IMR-90 (cell line): ENCODE measurements around the gene CFAP221.

Source experiments
- CEBPB ChIP-seq: IDR thresholded peaks from 2 replicates; pipeline ENCODE4 v1.6.1; 2012; ENCODE audit warnings: low read depth, low read length, improper control_type of control experiment
- CHD1 ChIP-seq: IDR thresholded peaks from 2 replicates; pipeline ENCODE4 v1.6.1; 2012; ENCODE audit warnings: low read depth, low read length, improper control_type of control experiment
- ELK1 ChIP-seq: fragments of 150-350 bp; IDR thresholded peaks from 2 replicates; pipeline ENCODE4 v1.6.1; 2016; ENCODE audit warnings: low read depth, mild to moderate bottlenecking, low read length, moderate library complexity, borderline replicate concordance
- FOS ChIP-seq: fragments of 150-350 bp; IDR thresholded peaks from 2 replicates; pipeline ENCODE4 v1.6.1; 2016; ENCODE audit warnings: low read depth, low read length
- MXI1 ChIP-seq: IDR thresholded peaks from 2 replicates; pipeline ENCODE4 v1.6.1; 2012; ENCODE audit warnings: low read depth, mild to moderate bottlenecking, low read length, moderate library complexity, borderline replicate concordance
- POLR2A ChIP-seq: IDR thresholded peaks from 2 replicates; pipeline ENCODE4 v1.6.1; 2012; ENCODE audit warnings: mild to moderate bottlenecking, low read depth, low read length
- RAD21 ChIP-seq: IDR thresholded peaks from 2 replicates; pipeline ENCODE4 v1.6.1; 2012; ENCODE audit warnings: low read length, improper control_type of control experiment
- RCOR1 ChIP-seq: IDR thresholded peaks from 2 replicates; pipeline ENCODE4 v1.6.1; 2012; ENCODE audit warnings: mild to moderate bottlenecking, low read length, improper control_type of control experiment; ENCODE audit not compliant: insufficient replicate concordance
- USF2 ChIP-seq: fragments of 150-350 bp; IDR thresholded peaks from 2 replicates; pipeline ENCODE4 v1.6.1; 2017; ENCODE audit warnings: mild to moderate bottlenecking, antibody characterized with exemption, low read length, low read depth
- TF ChIP-seq, protein P1 (sequence below): conservative IDR thresholded peaks from 2 replicates; pipeline ENCODE4 v1.5.1; 2012; ENCODE audit warnings: mild to moderate bottlenecking, low read depth, low read length, improper control_type of control experiment

- TF ChIP-seq, protein P1, sequence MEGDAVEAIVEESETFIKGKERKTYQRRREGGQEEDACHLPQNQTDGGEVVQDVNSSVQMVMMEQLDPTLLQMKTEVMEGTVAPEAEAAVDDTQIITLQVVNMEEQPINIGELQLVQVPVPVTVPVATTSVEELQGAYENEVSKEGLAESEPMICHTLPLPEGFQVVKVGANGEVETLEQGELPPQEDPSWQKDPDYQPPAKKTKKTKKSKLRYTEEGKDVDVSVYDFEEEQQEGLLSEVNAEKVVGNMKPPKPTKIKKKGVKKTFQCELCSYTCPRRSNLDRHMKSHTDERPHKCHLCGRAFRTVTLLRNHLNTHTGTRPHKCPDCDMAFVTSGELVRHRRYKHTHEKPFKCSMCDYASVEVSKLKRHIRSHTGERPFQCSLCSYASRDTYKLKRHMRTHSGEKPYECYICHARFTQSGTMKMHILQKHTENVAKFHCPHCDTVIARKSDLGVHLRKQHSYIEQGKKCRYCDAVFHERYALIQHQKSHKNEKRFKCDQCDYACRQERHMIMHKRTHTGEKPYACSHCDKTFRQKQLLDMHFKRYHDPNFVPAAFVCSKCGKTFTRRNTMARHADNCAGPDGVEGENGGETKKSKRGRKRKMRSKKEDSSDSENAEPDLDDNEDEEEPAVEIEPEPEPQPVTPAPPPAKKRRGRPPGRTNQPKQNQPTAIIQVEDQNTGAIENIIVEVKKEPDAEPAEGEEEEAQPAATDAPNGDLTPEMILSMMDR = no peak
- TF ChIP-seq POLR2A (no peak), RCOR1 (no peak), ELK1 (no peak), MXI1 (no peak), USF2 (no peak), CEBPB (no peak), RAD21 (no peak), CHD1 (no peak), FOS (no peak)
These were observed 52.4 kb downstream of the CFAP221 start for GRCh38 chr2:119596638-119597037.
